Measurements from ENCODE around the gene OR2Z1.

DNA sequence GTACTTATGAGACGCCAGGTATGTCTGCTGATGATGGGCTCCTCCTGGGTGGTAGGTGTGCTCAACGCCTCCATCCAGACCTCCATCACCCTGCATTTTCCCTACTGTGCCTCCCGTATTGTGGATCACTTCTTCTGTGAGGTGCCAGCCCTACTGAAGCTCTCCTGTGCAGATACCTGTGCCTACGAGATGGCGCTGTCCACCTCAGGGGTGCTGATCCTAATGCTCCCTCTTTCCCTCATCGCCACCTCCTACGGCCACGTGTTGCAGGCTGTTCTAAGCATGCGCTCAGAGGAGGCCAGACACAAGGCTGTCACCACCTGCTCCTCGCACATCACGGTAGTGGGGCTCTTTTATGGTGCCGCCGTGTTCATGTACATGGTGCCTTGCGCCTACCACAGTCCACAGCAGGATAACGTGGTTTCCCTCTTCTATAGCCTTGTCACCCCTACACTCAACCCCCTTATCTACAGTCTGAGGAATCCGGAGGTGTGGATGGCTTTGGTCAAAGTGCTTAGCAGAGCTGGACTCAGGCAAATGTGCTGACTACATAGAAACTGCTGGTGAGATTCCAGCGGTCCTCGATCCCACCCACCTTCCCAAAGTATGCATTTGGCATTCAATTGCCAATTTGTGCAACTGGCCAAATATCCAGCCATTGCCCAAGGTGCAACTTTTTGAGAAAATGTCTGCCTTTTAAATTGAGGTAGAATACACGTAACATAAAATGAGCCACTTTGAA lies 10.2 kb downstream of the OR2Z1 start:
- TF ChIP-seq USF1 (IDR thresholded peaks at IDR 0.05; ENCODE audit: borderline replicate concordance, low read depth) (no peak), YY1 (IDR thresholded peaks at IDR 0.05; ENCODE audit: low read depth) (no peak), EP300 (IDR thresholded peaks at IDR 0.05; ENCODE audit: borderline replicate concordance in 1 of 2, low read depth in 1 of 2, low read length in 1 of 2) (no peak)
- TF ChIP-seq, protein P1, sequence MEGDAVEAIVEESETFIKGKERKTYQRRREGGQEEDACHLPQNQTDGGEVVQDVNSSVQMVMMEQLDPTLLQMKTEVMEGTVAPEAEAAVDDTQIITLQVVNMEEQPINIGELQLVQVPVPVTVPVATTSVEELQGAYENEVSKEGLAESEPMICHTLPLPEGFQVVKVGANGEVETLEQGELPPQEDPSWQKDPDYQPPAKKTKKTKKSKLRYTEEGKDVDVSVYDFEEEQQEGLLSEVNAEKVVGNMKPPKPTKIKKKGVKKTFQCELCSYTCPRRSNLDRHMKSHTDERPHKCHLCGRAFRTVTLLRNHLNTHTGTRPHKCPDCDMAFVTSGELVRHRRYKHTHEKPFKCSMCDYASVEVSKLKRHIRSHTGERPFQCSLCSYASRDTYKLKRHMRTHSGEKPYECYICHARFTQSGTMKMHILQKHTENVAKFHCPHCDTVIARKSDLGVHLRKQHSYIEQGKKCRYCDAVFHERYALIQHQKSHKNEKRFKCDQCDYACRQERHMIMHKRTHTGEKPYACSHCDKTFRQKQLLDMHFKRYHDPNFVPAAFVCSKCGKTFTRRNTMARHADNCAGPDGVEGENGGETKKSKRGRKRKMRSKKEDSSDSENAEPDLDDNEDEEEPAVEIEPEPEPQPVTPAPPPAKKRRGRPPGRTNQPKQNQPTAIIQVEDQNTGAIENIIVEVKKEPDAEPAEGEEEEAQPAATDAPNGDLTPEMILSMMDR (IDR thresholded peaks at IDR 0.05), result no peak

Data from SK-N-SH (cell line).